HG03175 (cell line): ENCODE data around the gene ZFPM1.

ENCODE experiments used
- ATAC-seq: cut with Tn5 transposase; IDR thresholded peaks from one replicate; pipeline ENCODE4 v1.9.1; 2021; ENCODE audit warnings: mild to moderate bottlenecking, moderate library complexity; ENCODE audit not compliant: unreplicated experiment

ZFPM1 gene

GRCh38 chr16:88585269-88585668, 132.2 kb downstream of the ZFPM1 start:
- no peak for ATAC-seq

- no peak for ATAC-seq
Observed at GRCh38 chr16:88585927-88586581, 133.0 kb downstream of the ZFPM1 start.
